ENCODE data around the gene ATG101. TPM values are rescaled to one million over a fixed set of nuclear protein-coding genes. Genes with fewer than 3 reads are reported as not detected.

The ATG101 gene
- total RNA-seq, 1 experiment from 2014 or later = 110 TPM

Other genes starting within 250 kb of the ATG101 start
- 0.10 and 0.67 TPM in 2 replicates for gene FIGNL2, start 221.3 kb upstream of the ATG101 start, total RNA-seq (2014; rRNA removed; shearing (Covaris generic); ENCODE audit: low replicate concordance)
- not detected in 2 replicates for gene ANKRD33, start 181.9 kb upstream of the ATG101 start, total RNA-seq (2014; rRNA removed; shearing (Covaris generic); ENCODE audit: low replicate concordance)
- gene ACVRL1, start 162.5 kb upstream of the ATG101 start, total RNA-seq (2014; rRNA removed; shearing (Covaris generic); ENCODE audit: low replicate concordance) = 0.52 and 1.4 TPM in 2 replicates
- gene ACVR1B, start 118.3 kb upstream of the ATG101 start, total RNA-seq (2014; rRNA removed; shearing (Covaris generic); ENCODE audit: low replicate concordance) = 0.57 and 1.9 TPM in 2 replicates
- gene TAMALIN, start 63.0 kb upstream of the ATG101 start, total RNA-seq (2014; rRNA removed; shearing (Covaris generic); ENCODE audit: low replicate concordance) = 1.4 and 2.0 TPM in 2 replicates
- 4.4 TPM in 1 of 2 replicates, not detected in the other for gene NR4A1, start 18.5 kb upstream of the ATG101 start, total RNA-seq (2014; rRNA removed; shearing (Covaris generic); ENCODE audit: low replicate concordance)
- not detected in 2 replicates for gene SMIM41, start 9.7 kb downstream of the ATG101 start, total RNA-seq (2014; rRNA removed; shearing (Covaris generic); ENCODE audit: low replicate concordance)
- gene KRT80, start 122.0 kb downstream of the ATG101 start, total RNA-seq (2014; rRNA removed; shearing (Covaris generic); ENCODE audit: low replicate concordance) = 12.0 and 18.2 TPM in 2 replicates
- 163 and 302 TPM in 2 replicates for gene KRT7, start 163.3 kb downstream of the ATG101 start, total RNA-seq (2014; rRNA removed; shearing (Covaris generic); ENCODE audit: low replicate concordance)
- 13.3 and 13.6 TPM in 2 replicates for gene KRT86, start 204.7 kb downstream of the ATG101 start, total RNA-seq (2014; rRNA removed; shearing (Covaris generic); ENCODE audit: low replicate concordance)
- gene KRT81, start 221.6 kb downstream of the ATG101 start, total RNA-seq (2014; rRNA removed; shearing (Covaris generic); ENCODE audit: low replicate concordance) = 2.2 and 3.8 TPM in 2 replicates